Stomach (tissue), 4 donors: Measurements from ENCODE around the gene FAM98C.
"Not testable (repeated sequence)": the region's sequence is repeated elsewhere in the genome, so short reads cannot be mapped to it uniquely, and the experiment has no call there.

ENCODE experiments used
- CTCF ChIP-seq, 7 experiments: fragments of 450-650 bp in 4 of 7; fragments of 200-600 bp in 3 of 7; sonication (generic) in 3 of 7; IDR thresholded peaks; one replicate each; pipeline ENCODE4 v1.5.1; 2016 to 2019; ENCODE audit warnings: antibody characterized with exemption in 7 of 7, control low read depth in 2 of 7, mild to moderate bottlenecking in 1 of 7
- EP300 ChIP-seq: sonication (generic); formaldehyde crosslinking; IDR thresholded peaks from one replicate; pipeline ENCODE4 v1.6.1; 2017; ENCODE audit warnings: antibody characterized with exemption
- POLR2A ChIP-seq, 4 donors: fragments of 450-650 bp; IDR thresholded peaks; one replicate each; pipeline ENCODE4 v1.6.1; 2016; ENCODE audit warnings: antibody characterized with exemption in 4 of 4, control low read depth in 2 of 4, mild to moderate bottlenecking in 1 of 4, moderate library complexity in 1 of 4
- POLR2AphosphoS5 ChIP-seq, 3 donors: sonication (generic); formaldehyde crosslinking; IDR thresholded peaks; one replicate each; pipeline ENCODE4 v1.6.1; 2016; ENCODE audit warnings: antibody characterized with exemption in 3 of 3

GRCh38 chr19:38427035-38427677 lies 24.3 kb downstream of the FAM98C start:
- TF ChIP-seq CTCF (IDR thresholded peaks at IDR 0.05); POLR2A (IDR thresholded peaks at IDR 0.05); POLR2AphosphoS5 (IDR thresholded peaks at IDR 0.05); EP300: not testable (repeated sequence)
